Lower leg skin (tissue), 3 donors: ENCODE results near the gene SDR9C7.

Source experiments
- POLR2A ChIP-seq, 2 donors: fragments of 450-650 bp; IDR thresholded peaks; one replicate each; pipeline ENCODE4 v1.6.1; 2016 to 2017; ENCODE audit warnings: antibody characterized with exemption in 2 of 2, mild to moderate bottlenecking in 1 of 2, moderate library complexity in 1 of 2
- TF ChIP-seq, protein P1 (sequence below), 3 donors: fragments of 450-650 bp; IDR thresholded peaks; one replicate each; pipeline ENCODE4 v1.5.1; 2016; ENCODE audit warnings: antibody characterized with exemption in 3 of 3, mild to moderate bottlenecking in 3 of 3, moderate library complexity in 2 of 3

DNA sequence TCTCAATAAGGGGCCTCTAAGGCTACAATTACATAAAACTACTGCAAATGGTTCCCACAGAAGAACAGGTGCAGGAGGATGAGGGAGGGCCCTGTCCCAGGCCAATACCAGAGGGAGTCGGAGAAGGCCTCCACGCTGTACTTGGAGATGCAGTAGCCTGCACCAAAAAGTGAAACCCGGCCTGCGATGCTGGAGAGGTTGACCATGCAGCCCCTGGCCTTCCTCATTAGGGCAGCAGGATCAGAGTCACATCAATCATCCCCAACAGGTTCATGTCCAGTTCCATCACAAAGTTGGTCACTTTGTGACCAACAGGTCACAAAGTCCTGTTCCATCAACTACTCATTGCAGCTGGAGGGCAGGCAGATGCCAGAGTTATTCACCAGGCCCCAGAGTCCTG, 49.2 kb upstream of the SDR9C7 start:
- TF ChIP-seq, protein P1, sequence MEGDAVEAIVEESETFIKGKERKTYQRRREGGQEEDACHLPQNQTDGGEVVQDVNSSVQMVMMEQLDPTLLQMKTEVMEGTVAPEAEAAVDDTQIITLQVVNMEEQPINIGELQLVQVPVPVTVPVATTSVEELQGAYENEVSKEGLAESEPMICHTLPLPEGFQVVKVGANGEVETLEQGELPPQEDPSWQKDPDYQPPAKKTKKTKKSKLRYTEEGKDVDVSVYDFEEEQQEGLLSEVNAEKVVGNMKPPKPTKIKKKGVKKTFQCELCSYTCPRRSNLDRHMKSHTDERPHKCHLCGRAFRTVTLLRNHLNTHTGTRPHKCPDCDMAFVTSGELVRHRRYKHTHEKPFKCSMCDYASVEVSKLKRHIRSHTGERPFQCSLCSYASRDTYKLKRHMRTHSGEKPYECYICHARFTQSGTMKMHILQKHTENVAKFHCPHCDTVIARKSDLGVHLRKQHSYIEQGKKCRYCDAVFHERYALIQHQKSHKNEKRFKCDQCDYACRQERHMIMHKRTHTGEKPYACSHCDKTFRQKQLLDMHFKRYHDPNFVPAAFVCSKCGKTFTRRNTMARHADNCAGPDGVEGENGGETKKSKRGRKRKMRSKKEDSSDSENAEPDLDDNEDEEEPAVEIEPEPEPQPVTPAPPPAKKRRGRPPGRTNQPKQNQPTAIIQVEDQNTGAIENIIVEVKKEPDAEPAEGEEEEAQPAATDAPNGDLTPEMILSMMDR (IDR thresholded peaks at IDR 0.05): no peak
- TF ChIP-seq POLR2A (IDR thresholded peaks at IDR 0.05): no peak
